HL-60 (cell line): ENCODE results near the gene WWOX.
"Not testable (repeated sequence)": the region's sequence is repeated elsewhere in the genome, so short reads cannot be mapped to it uniquely, and the experiment has no call there.

Source experiments
- DNase-seq, 2 experiments: peaks; one replicate each; pipeline ENCODE4 v3.0.0-alpha.2; 2010 to 2020; ENCODE audit warnings: low read depth in 1 of 2, low spot score in 1 of 2
- H3K27ac ChIP-seq: fragments of 250-450 bp; sonication (Bioruptor Pico); replicated peaks from 2 replicates; pipeline ENCODE4 v1.5.1; 2020; ENCODE audit warnings: mild to moderate bottlenecking, moderate library complexity
- H3K27me3 ChIP-seq: fragments of 250-450 bp; sonication (Bioruptor Pico); 2 replicates; pipeline ENCODE4 v1.5.1; 2021; ENCODE audit warnings: mild to moderate bottlenecking, moderate library complexity; ENCODE audit not compliant: insufficient read depth, poor library complexity, severe bottlenecking
- H3K4me3 ChIP-seq: replicated peaks from 2 replicates; pipeline ENCODE4 v1.5.1; 2011; ENCODE audit warnings: mild to moderate bottlenecking, control low read depth, low read length; ENCODE audit not compliant: insufficient read depth
- CTCF ChIP-seq: IDR thresholded peaks from one replicate; pipeline ENCODE4 v1.5.1; 2011; ENCODE audit warnings: low read length, control low read depth, inconsistent platforms; ENCODE audit not compliant: insufficient read depth
- GABPA ChIP-seq: IDR thresholded peaks from 2 replicates; pipeline ENCODE4 v1.6.1; 2012; ENCODE audit warnings: low read depth
- POLR2AphosphoS5 ChIP-seq: IDR thresholded peaks from 2 replicates; pipeline ENCODE4 v1.6.1; 2012; ENCODE audit warnings: low read depth
- REST ChIP-seq: IDR thresholded peaks from 2 replicates; pipeline ENCODE4 v1.6.1; 2012; ENCODE audit warnings: low read depth; ENCODE audit not compliant: insufficient replicate concordance
- SPI1 ChIP-seq: IDR thresholded peaks from 2 replicates; pipeline ENCODE4 v1.6.1; 2012; ENCODE audit warnings: low read depth, mild to moderate bottlenecking, borderline replicate concordance

WWOX gene

GRCh38 chr16:78689536-78689935 is 590.1 kb downstream of the WWOX start:
- no peak for DNase-seq
- TF ChIP-seq GABPA (no peak), REST (no peak), CTCF (no peak), SPI1 (no peak), POLR2AphosphoS5 (no peak)
- no peak overlapping the region for H3K4me3 ChIP-seq
- no peaks in the 10 kb centered on the region for H3K27me3 ChIP-seq
- H3K27ac ChIP-seq = no peak overlapping the region

- no peaks in the 10 kb centered on the region for H3K27me3 ChIP-seq
- TF ChIP-seq SPI1 (no peak), REST (no peak), CTCF (no peak), GABPA (no peak), POLR2AphosphoS5 (no peak)
- DNase-seq = no peak
These were observed 591.1 kb downstream of the WWOX start for GRCh38 chr16:78690510-78690909.

GRCh38 chr16:78691746-78692145 is 592.3 kb downstream of the WWOX start:
- not testable (repeated sequence) for H3K4me3 ChIP-seq, H3K27ac ChIP-seq, DNase-seq, H3K27me3 ChIP-seq

More at GRCh38 chr16:78690510-78690909, 591.1 kb downstream of the WWOX start:
- no peak overlapping the region for H3K4me3 ChIP-seq
- no peak overlapping the region for H3K27ac ChIP-seq

- no peak for DNase-seq
- Histone ChIP-seq H3K27ac (no peak overlapping the region), H3K27me3 (no peaks in the 10 kb centered on the region), H3K4me3 (no peak overlapping the region)
- TF ChIP-seq CTCF = no peak
- no peak for TF ChIP-seq SPI1
- TF ChIP-seq POLR2AphosphoS5 = no peak
- TF ChIP-seq REST = no peak
- no peak for TF ChIP-seq GABPA
These were observed 594.0 kb downstream of the WWOX start for GRCh38 chr16:78693496-78693895.
